ENCODE measurements around the gene LONRF2.

GRCh38 chr2:100276716-100277115, 45.6 kb downstream of the LONRF2 start:
- no peak for TF ChIP-seq POLR2A (IDR thresholded peaks at IDR 0.05)
- no peak for TF ChIP-seq EP300 (IDR thresholded peaks at IDR 0.05; ENCODE audit: low read depth)

Measured in transverse colon (tissue), 1 donor.